HG03175 (cell line): ENCODE results near the gene PLAC9.

Source experiments
- ATAC-seq: cut with Tn5 transposase; IDR thresholded peaks from one replicate; pipeline ENCODE4 v1.9.1; 2021; ENCODE audit warnings: mild to moderate bottlenecking, moderate library complexity; ENCODE audit not compliant: unreplicated experiment

PLAC9 gene

DNA sequence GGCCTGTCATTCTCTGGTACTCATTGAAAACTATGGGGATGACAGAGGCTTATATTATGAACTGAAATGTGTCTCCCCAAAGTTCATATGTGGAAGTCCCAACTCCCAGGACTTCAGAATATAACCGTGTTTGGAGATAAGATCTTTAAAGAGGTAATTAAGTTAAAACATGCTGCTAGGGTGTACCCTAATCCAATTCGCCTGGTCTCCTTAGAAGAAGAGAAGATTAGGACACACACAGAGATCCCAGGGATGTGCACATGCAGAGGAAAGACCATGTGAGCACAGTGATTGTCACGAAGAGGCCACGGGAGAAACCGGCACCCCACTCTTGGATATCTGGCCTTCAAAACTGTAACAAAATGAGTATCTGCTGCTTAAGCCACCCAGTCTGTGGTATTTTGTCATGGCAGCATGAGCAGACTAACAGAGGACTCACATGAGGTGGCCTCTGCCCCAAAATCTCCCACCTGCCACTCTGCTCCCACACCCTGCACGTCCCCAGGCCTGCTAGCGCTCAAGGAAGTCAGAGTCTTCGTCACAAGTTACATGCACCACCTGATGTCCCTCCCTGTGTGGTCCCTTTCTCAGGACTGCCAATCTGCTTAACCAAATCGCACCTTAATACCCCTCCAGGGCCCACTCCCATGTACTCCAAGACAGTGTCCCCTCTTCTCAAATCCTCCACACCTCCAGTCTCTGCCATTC, 26.8 kb downstream of the PLAC9 start:
- ATAC-seq, result no peak

DNA sequence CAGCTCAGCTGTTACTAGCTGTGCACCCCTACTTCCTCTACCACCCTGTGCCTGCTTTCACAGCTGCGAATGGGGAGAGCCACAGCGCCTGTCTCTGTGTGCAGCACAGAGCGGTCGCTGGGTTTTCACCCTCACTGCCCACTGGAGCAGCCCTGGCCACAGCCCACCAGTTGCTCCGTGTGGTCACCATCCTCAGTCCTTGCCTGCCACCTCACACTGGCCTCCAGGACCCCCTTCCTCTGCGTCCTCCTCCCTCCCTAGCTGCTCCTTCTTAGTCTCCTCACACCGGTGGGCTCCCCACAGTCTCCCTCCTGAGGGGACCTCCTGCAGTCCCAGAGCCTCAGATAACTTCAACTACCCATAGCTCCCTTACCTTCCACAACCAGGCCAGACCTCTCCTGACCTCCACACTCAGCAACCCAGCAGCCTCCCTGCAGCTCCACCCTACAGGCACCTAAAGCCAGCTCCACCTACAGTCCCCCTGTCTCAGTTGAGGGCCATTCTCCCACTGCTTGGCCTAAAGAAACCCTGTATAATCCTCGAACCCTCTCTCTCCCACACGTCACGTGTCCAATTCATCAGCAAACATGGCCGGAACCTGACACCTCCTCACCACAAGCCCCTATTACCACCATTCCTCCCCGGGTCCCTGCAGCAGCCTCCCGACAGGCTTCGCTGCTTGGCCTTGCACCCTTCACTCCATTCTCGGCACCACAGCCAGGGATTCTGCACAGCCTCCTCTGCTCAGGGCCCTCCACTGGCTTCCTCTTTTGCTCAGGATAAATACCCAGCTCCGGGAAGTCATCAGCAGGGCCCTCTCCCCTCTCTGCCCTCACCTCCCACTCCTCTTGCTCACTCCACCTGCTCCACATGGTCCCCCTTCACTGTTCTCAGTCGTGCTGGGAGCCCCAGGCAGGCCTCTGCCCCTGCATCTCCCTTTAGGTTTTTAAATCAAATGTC, 28.1 kb downstream of the PLAC9 start:
- no peak for ATAC-seq

DNA sequence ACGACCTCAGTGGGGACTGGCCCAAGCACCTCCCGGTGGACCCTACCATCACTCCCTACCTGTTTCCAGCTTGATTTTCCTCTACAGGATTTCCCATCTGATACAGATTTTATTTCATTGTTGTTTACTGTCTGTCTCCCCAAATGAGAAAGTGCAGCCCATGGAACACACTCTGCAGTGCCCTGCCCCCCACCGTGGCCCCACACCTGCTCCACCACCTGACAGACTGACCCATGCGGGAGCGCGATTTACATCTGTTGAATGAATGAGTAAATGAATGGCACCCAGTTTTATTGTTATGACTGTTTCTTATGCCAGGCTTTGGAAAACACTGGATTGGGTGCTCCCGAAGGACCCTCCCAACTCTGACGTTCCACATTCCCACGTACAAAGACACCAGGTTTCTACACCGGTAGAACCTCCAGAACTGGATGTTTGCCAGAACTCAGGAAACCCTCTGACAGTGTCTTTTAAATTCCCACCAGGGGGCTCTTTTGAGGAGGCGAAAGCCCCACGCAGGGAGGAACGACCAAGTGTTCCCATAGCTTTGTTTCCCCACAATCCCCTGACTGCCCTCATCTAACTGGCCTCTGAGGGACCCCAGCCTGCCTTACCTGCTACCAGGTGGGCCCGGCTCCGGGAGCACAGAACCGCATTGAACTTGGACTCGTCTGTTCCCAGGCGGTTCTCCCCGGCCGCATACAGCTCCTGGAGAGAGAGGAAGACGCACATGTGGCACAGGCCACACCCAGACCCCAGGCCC, 29.0 kb downstream of the PLAC9 start:
- no peak for ATAC-seq

GRCh38 chr10:80163741-80164341, 31.3 kb downstream of the PLAC9 start:
- ATAC-seq, result no peak

- ATAC-seq, result no peak
Measured at GRCh38 chr10:80164596-80164995, 32.1 kb downstream of the PLAC9 start.

- no peak for ATAC-seq
Measured at GRCh38 chr10:80165173-80165572, 32.6 kb downstream of the PLAC9 start.

GRCh38 chr10:80166581-80167470, 34.3 kb downstream of the PLAC9 start:
- no peak for ATAC-seq

GRCh38 chr10:80167471-80168161, 35.1 kb downstream of the PLAC9 start:
- no peak for ATAC-seq

GRCh38 chr10:80168162-80168511, 35.6 kb downstream of the PLAC9 start:
- ATAC-seq, result no peak

- ATAC-seq, result no peak
Measured at GRCh38 chr10:80168679-80169380, 36.3 kb downstream of the PLAC9 start.

DNA sequence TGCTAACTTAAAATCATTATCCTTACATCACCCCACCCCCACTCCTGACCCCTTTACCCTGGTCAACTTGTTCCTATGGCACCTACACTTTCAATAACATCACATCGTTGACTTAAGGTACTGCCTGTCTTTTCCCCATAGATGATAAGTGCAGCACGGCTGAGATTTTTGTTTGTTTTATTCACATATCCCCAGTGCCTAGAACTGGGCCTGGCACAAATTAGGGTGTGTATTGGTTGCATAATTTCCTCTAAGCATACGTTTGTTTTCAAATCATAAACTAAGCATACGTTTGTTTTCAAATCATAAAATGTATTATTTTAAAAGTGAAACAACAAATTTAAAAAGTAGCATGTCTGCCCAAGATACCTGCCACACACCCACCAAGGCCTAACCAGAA, 37.5 kb downstream of the PLAC9 start:
- ATAC-seq, result no peak

DNA sequence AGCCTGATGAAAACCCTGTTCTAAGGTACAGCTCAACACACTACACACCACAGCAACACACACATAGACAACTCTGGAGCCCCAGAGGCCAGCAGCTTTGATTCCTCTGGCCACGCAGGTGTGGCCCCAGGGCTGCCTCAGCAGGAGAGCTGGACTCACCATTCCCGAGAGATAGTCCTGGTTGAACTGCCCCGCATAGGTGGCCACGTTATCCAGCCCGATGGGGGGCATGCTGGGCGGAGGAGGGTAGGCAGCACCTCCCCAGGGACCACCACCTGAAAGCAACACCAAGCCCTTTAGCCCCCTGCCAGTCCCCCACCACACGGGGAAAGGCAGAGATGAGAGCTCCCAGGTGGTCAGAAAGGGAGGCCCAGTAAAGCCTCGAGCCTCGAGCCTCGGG, 38.1 kb downstream of the PLAC9 start:
- ATAC-seq, result no peak

GRCh38 chr10:80171248-80171660, 38.7 kb downstream of the PLAC9 start:
- ATAC-seq, result no peak

- ATAC-seq, result no peak
Measured at GRCh38 chr10:80172896-80173295, 40.4 kb downstream of the PLAC9 start.

DNA sequence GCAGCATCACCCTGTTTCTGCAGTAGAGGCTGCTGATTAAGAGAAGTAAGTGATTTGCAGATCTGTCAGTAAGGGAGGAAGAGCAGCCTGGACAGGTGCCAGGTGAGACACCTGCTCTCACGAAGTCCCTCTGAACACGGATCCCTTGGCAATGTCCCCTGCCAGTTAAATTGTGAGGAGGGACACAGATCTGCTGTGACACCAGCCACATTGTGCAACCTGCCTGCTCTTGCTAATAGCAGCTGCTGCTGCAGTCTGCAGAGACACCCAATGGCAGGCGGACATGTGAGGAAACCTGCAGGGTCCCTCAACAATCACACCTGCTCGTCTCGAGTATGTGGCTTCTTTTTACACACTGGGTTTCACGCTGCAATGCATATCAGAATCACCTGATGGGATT, 40.9 kb downstream of the PLAC9 start:
- ATAC-seq, result no peak

- no peak for ATAC-seq
Measured at GRCh38 chr10:80174641-80175395, 42.3 kb downstream of the PLAC9 start.

DNA sequence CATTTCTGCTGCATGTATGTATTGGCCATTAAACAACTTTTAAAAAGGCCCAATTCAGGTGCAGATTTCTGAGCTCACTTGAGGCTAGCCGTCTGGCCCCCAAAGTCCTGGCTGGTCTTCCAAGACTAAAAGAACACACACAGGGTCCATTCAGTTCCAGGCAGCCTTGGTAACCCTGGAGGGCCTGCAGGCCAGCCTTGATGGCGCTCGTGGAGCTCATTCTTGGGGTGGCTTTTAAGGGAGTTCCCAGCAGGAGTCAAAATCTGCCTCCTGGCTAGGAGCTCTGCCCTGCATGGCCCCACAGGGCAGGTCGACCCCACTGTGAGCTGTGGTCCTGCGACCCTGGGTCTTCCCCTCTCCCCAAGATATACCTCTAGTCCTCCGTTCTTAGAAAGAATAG, 44.0 kb downstream of the PLAC9 start:
- no peak for ATAC-seq
